Colonic mucosa (tissue), 4 donors: ENCODE results near the gene PLXNB3. TPM values are rescaled to one million over a fixed set of nuclear protein-coding genes. Genes with fewer than 3 reads are reported as not detected.

Source experiments
- DNase-seq: peaks from one replicate; pipeline ENCODE4 v3.0.0-alpha.2; 2020
- H3K27ac ChIP-seq: fragments of 200-600 bp; one replicate; pipeline ENCODE4 v1.8.0; 2021
- H3K27me3 ChIP-seq: fragments of 200-600 bp; one replicate; pipeline ENCODE4 v1.8.0; 2021
- H3K36me3 ChIP-seq: fragments of 200-600 bp; one replicate; pipeline ENCODE4 v1.8.0; 2021
- H3K4me1 ChIP-seq: fragments of 200-600 bp; one replicate; pipeline ENCODE4 v1.8.0; 2021; ENCODE audit warnings: mild to moderate bottlenecking
- H3K4me3 ChIP-seq: fragments of 200-600 bp; one replicate; pipeline ENCODE4 v1.8.0; 2021
- H3K9ac ChIP-seq, 2 donors: one replicate each; pipeline ENCODE4 v1.7.0; 2013; ENCODE audit warnings: control low read depth in 2 of 2, low read depth in 2 of 2, low read length in 2 of 2
- H3K9me3 ChIP-seq: fragments of 200-600 bp; one replicate; pipeline ENCODE4 v1.8.0; 2021
- CTCF ChIP-seq: fragments of 200-600 bp; IDR thresholded peaks from one replicate; pipeline ENCODE4 v1.8.0; 2022; ENCODE audit warnings: antibody characterized with exemption, mild to moderate bottlenecking
- intact Hi-C: fragments of 100-400 bp; cut with DNase I; formaldehyde crosslinking; loops from one replicate; pipeline ENCODE4 v1.14.1; 2022
- total RNA-seq, 2 donors: library from RNA; stranded (reverse); fragmentation: NEBNext Ultra II Directional in 1 of 2; extraction: Animal tissue kit (Norgen Biotek cat#: 25700) in 1 of 2; gene quantifications; one replicate each; pipeline ENCODE4 v1.2.1, GENCODE V29; 2021
- donor health status: healthy.
- donor health status: DM: no; HTN: no; CAD: no.
- donor health status: DM: no; HTN: no; CAD: no.

The PLXNB3 gene
- total RNA-seq, 2 donors from 2014 or later, result 0.57 to 3.7 TPM

GRCh38 chrX:153770601-153771414, 6.8 kb downstream of the PLXNB3 start:
- intact Hi-C loops, result no loop called here
- TF ChIP-seq CTCF, result no peak

GRCh38 chrX:153771415-153772315, 7.6 kb downstream of the PLXNB3 start:
- Histone ChIP-seq H3K27ac (no peak overlapping the region), H3K4me1 (no peaks in the 10 kb centered on the region), H3K36me3 (no peaks in the 10 kb centered on the region), H3K4me3 (no peak overlapping the region), H3K27me3 (peaks cover 3% of the 10 kb centered on the region), H3K9me3 (no peaks in the 10 kb centered on the region), H3K9ac (no peak overlapping the region)
- no peak for TF ChIP-seq CTCF
- DNase-seq, result no peak
- intact Hi-C loops, result no loop called here

More at GRCh38 chrX:153770601-153771414, 6.8 kb downstream of the PLXNB3 start:
- no peak overlapping the region for H3K4me3 ChIP-seq
- H3K9me3 ChIP-seq, result no peaks in the 10 kb centered on the region
- peaks cover 3% of the 10 kb centered on the region for H3K27me3 ChIP-seq
- DNase-seq, result no peak
- H3K27ac ChIP-seq, result no peak overlapping the region
- no peaks in the 10 kb centered on the region for H3K4me1 ChIP-seq
- H3K36me3 ChIP-seq, result no peaks in the 10 kb centered on the region
- no peak overlapping the region for H3K9ac ChIP-seq

GRCh38 chrX:153772316-153773217, 8.5 kb downstream of the PLXNB3 start:
- Histone ChIP-seq H3K27me3 (peaks cover 3% of the 10 kb centered on the region), H3K4me3 (no peak overlapping the region), H3K9me3 (no peaks in the 10 kb centered on the region), H3K36me3 (no peaks in the 10 kb centered on the region), H3K9ac (no peak overlapping the region), H3K4me1 (no peaks in the 10 kb centered on the region), H3K27ac (no peak overlapping the region)
- DNase-seq, result no peak
- intact Hi-C loops, result no loop called here
- TF ChIP-seq CTCF, result no peak

GRCh38 chrX:153773218-153773611, 9.2 kb downstream of the PLXNB3 start:
- TF ChIP-seq CTCF, result no peak
- no peaks in the 10 kb centered on the region for H3K9me3 ChIP-seq
- H3K9ac ChIP-seq, result no peak overlapping the region
- intact Hi-C loops, result no loop called here
- no peak overlapping the region for H3K4me3 ChIP-seq
- DNase-seq, result no peak
- no peaks in the 10 kb centered on the region for H3K36me3 ChIP-seq
- H3K4me1 ChIP-seq, result no peaks in the 10 kb centered on the region
- peaks cover 3% of the 10 kb centered on the region for H3K27me3 ChIP-seq
- H3K27ac ChIP-seq, result no peak overlapping the region
